ENCODE measurements around the gene CSMD2.

Gene CSMD2

GRCh38 chr1:33899746-33900145 is 265.3 kb downstream of the CSMD2 start:
- DNase-seq (ENCODE audit: low spot score), result no peak

- DNase-seq (ENCODE audit: low spot score), result no peak
Measured at GRCh38 chr1:33898881-33899280, 266.1 kb downstream of the CSMD2 start.

GRCh38 chr1:33898406-33898805 is 266.6 kb downstream of the CSMD2 start:
- DNase-seq (ENCODE audit: low spot score), result no peak

- DNase-seq (ENCODE audit: low spot score), result no peak
Measured at GRCh38 chr1:33897092-33897725, 267.8 kb downstream of the CSMD2 start.

- no peak for DNase-seq (ENCODE audit: low spot score)
Measured at GRCh38 chr1:33895976-33896375, 269.1 kb downstream of the CSMD2 start.

GRCh38 chr1:33895396-33895795 is 269.6 kb downstream of the CSMD2 start:
- DNase-seq (ENCODE audit: low spot score), result no peak

GRCh38 chr1:33893147-33893830 is 271.7 kb downstream of the CSMD2 start:
- no peak for DNase-seq (ENCODE audit: low spot score)

- DNase-seq (ENCODE audit: low spot score), result no peak
Measured at GRCh38 chr1:33886496-33886895, 278.5 kb downstream of the CSMD2 start.

- DNase-seq (ENCODE audit: low spot score), result no peak
Measured at GRCh38 chr1:33880305-33880704, 284.7 kb downstream of the CSMD2 start.

GRCh38 chr1:33878392-33878791 is 286.6 kb downstream of the CSMD2 start:
- DNase-seq (ENCODE audit: low spot score), result no peak

GRCh38 chr1:33876970-33877650 is 287.9 kb downstream of the CSMD2 start:
- no peak for DNase-seq (ENCODE audit: low spot score)

GRCh38 chr1:33875862-33876261 is 289.2 kb downstream of the CSMD2 start:
- no peak for DNase-seq (ENCODE audit: low spot score)

- DNase-seq (ENCODE audit: low spot score), result no peak
Measured at GRCh38 chr1:33874636-33875035, 290.4 kb downstream of the CSMD2 start.

- no peak for DNase-seq (ENCODE audit: low spot score)
Measured at GRCh38 chr1:33872683-33873082, 292.3 kb downstream of the CSMD2 start.

GRCh38 chr1:33872275-33872674 is 292.8 kb downstream of the CSMD2 start:
- no peak for DNase-seq (ENCODE audit: low spot score)

- no peak for DNase-seq (ENCODE audit: low spot score)
Measured at GRCh38 chr1:33867684-33868083, 297.3 kb downstream of the CSMD2 start.

GRCh38 chr1:33866281-33866680 is 298.7 kb downstream of the CSMD2 start:
- DNase-seq (ENCODE audit: low spot score), result no peak

- DNase-seq (ENCODE audit: low spot score), result no peak
Measured at GRCh38 chr1:33864460-33865389, 300.3 kb downstream of the CSMD2 start.

GRCh38 chr1:33863779-33864178 is 301.3 kb downstream of the CSMD2 start, which contains the start of gene HMGB4:
HMGB4 (plus strand) TSS chr1:33864079; CDS start chr1:33864192, 113 bp downstream.
- no peak for DNase-seq (ENCODE audit: low spot score)

- DNase-seq (ENCODE audit: low spot score), result no peak
Measured at GRCh38 chr1:33860671-33861070, 304.4 kb downstream of the CSMD2 start.

GRCh38 chr1:33854091-33854490 is 310.9 kb downstream of the CSMD2 start:
- no peak for DNase-seq (ENCODE audit: low spot score)

- no peak for DNase-seq (ENCODE audit: low spot score)
Measured at GRCh38 chr1:33853431-33853830, 311.6 kb downstream of the CSMD2 start.

All from CD4-positive, alpha-beta T cell treated with Interleukin-2 at 100 ng/mL for 4 hours (primary cell).